Measurements from ENCODE around the gene ZNF185. TPM values are rescaled to one million over a fixed set of nuclear protein-coding genes. Genes with fewer than 3 reads are reported as not detected.

ZNF185 gene
- 1 to 10 TPM; 2.8 to 6.9 (median 4.2) TPM for total RNA-seq
- long read RNA-seq, donor 1, partial matches to known transcripts = 0 of 2 reads
- long read RNA-seq, donor 1, other reads (novel, unspliced or antisense) = 2 of 2 reads
- long read RNA-seq, donor 2 = 0 reads

GRCh38 chrX:152897222-152898131 lies at the start of gene ZNF185:
TSS of gene ZNF185 (plus strand) at chrX:152898067. CDS start at chrX:152914490, 16,423 bp downstream.
- intact Hi-C loops (cut with DNase I, micrococcal nuclease) = no loop called here
- Histone ChIP-seq H3K9me3 (no peaks in the 10 kb centered on the region), H3K36me3 (ENCODE audit: low read depth) (no peaks in the 10 kb centered on the region), H3K4me3 (no peak within 1 kb of the TSS), H3K4me1 (ENCODE audit: low read depth) (no peaks in the 10 kb centered on the region)
- DNase-seq = peak; percentile 56 to 67 (median 64)
- no peak for TF ChIP-seq CTCF (IDR thresholded peaks at IDR 0.05)
- peak; percentile 72 for ATAC-seq

GRCh38 chrX:152850465-152850864 lies 47.4 kb upstream of the ZNF185 start:
- no peak for ATAC-seq
- no peaks in the 10 kb centered on the region for H3K36me3 ChIP-seq (ENCODE audit: low read depth)

GRCh38 chrX:152853986-152854385 lies 43.9 kb upstream of the ZNF185 start:
- DNase-seq (no peak), ATAC-seq (no peak)
- no peaks in the 10 kb centered on the region for H3K36me3 ChIP-seq (ENCODE audit: low read depth)
- TF ChIP-seq CTCF (IDR thresholded peaks at IDR 0.05) = no peak
- H3K4me3 ChIP-seq = no peak overlapping the region
- no peaks in the 10 kb centered on the region for H3K4me1 ChIP-seq (ENCODE audit: low read depth)
- no peaks in the 10 kb centered on the region for H3K9me3 ChIP-seq
- intact Hi-C loops (cut with DNase I, micrococcal nuclease) = no loop called here

More at GRCh38 chrX:152850465-152850864, 47.4 kb upstream of the ZNF185 start:
- H3K4me1 ChIP-seq (ENCODE audit: low read depth) = no peaks in the 10 kb centered on the region
- H3K9me3 ChIP-seq = no peaks in the 10 kb centered on the region
- no peak overlapping the region for H3K4me3 ChIP-seq
- DNase-seq = no peak
- intact Hi-C loops (cut with DNase I, micrococcal nuclease) = no loop called here
- TF ChIP-seq CTCF (IDR thresholded peaks at IDR 0.05) = no peak

- intact Hi-C loops (cut with DNase I, micrococcal nuclease) = no loop called here
- no peak for ATAC-seq
- Histone ChIP-seq H3K4me1 (ENCODE audit: low read depth) (no peaks in the 10 kb centered on the region), H3K36me3 (ENCODE audit: low read depth) (no peaks in the 10 kb centered on the region), H3K9me3 (no peaks in the 10 kb centered on the region), H3K4me3 (no peak overlapping the region)
- no peak for TF ChIP-seq CTCF (IDR thresholded peaks at IDR 0.05)
- DNase-seq = no peak
Measured at GRCh38 chrX:152861116-152861515, 36.8 kb upstream of the ZNF185 start.

- H3K4me1 ChIP-seq (ENCODE audit: low read depth) = no peaks in the 10 kb centered on the region
- intact Hi-C loops (cut with DNase I, micrococcal nuclease) = no loop called here
- ATAC-seq (no peak), DNase-seq (no peak)
- no peak for TF ChIP-seq CTCF (IDR thresholded peaks at IDR 0.05)
- no peaks in the 10 kb centered on the region for H3K9me3 ChIP-seq
- H3K36me3 ChIP-seq (ENCODE audit: low read depth) = no peaks in the 10 kb centered on the region
- H3K4me3 ChIP-seq = no peak overlapping the region
Measured at GRCh38 chrX:152861826-152862225, 36.0 kb upstream of the ZNF185 start.
